Dedifferentiated amniotic fluid mesenchymal stem cell (primary cell): ENCODE data around the gene CCDC102B.
"Not testable (repeated sequence)": the region's sequence is repeated elsewhere in the genome, so short reads cannot be mapped to it uniquely, and the experiment has no call there.

ENCODE experiments used
- DNase-seq: peaks from one replicate; pipeline ENCODE4 v3.0.0-alpha.2; 2016; ENCODE audit errors: extremely low spot score

CCDC102B gene

GRCh38 chr18:68909579-68909978 lies 111.7 kb downstream of the CCDC102B start:
- no peak for DNase-seq

GRCh38 chr18:68915061-68915460 lies 117.2 kb downstream of the CCDC102B start:
- DNase-seq = no peak

GRCh38 chr18:68916734-68917133 lies 118.9 kb downstream of the CCDC102B start:
- no peak for DNase-seq

- no peak for DNase-seq
Observed at GRCh38 chr18:68918216-68918615, 120.3 kb downstream of the CCDC102B start.

GRCh38 chr18:68919900-68920299 lies 122.0 kb downstream of the CCDC102B start:
- DNase-seq = no peak

- DNase-seq = no peak
Observed at GRCh38 chr18:68922392-68922791, 124.5 kb downstream of the CCDC102B start.

DNA sequence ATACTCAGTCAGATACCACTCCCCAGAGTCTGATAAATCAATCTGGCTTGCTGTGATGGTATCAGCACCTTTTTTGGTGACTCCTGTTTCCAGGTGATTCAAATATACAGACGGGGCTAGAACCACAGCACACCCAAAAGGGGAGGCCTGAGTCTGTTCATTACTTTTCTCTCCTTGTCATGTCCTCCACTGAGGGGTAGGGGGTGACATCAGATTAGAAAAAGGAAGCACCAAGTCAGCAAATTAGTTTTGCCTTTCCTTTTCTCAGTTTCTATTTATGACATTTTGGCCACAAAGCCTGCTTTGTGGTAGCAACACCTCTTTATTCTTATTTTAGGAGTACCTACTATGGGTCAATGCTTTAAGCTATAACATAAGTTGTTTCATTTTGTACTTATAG lies 127.4 kb downstream of the CCDC102B start:
- no peak for DNase-seq

GRCh38 chr18:68928762-68929675 lies 131.1 kb downstream of the CCDC102B start:
- DNase-seq = no peak

DNA sequence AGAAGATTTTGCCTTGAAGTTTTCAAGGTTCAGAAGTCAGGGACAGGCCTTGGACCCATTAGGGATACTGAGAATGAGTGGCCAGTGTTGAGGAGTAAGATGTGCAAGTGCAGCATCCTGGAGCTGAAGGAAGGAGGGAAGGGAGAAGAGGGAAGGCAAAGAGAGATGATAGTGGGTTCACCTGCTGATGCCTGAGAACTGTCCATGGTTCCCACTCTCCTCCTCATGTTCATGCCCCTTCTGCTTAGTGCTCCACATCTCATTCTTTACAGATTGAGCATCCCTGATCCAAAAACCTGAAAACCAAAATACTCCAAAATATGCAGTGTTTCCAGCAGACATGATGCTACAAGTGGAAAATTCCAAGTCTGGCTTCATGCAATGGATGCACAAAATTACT lies 137.8 kb downstream of the CCDC102B start:
- no peak for DNase-seq

DNA sequence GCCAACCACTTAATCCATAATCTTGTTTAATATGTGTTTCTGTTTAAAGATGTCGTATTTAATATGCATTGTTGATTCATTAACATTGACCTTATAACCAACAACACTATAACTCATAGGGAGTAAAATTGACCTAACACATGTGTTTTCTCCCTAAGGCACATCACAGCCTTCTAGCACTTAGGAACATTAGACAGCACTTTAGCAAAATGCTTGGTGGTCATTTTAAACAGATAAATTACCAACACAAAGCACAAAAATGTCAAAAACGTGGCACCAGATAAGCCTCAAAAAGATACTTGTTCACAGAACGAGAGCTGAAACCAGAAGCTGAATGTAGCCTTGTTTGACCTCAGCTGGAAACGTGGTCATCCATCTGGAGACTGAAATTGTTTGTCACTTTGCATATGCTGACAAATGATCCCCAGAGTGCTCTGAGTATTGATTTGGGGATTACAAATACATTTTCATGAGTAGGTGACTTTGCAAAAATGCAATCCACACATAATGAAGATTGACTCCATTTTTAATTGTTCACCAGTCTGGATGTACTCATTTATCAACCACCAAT lies 139.2 kb downstream of the CCDC102B start:
- DNase-seq = no peak

DNA sequence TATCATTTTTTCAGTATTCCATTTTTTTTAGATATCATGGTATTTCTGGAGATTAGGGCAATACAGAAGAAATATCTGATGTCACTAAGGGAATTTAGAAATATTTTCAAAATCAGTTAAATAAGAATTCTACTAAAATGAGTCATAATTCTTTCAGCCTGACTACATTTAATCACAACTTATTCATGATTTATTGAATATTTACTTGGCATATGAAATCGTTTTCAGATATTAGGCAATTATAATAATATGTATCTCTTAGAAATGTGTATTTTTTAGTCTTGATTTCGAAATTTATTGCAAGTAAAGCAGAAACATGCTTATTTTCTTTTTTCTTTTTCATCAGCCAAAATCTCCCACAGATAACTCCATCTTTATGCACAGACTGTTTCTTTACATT lies 142.2 kb downstream of the CCDC102B start:
- no peak for DNase-seq

- no peak for DNase-seq
Observed at GRCh38 chr18:68940754-68941153, 142.9 kb downstream of the CCDC102B start.

GRCh38 chr18:68942230-68942629 lies 144.3 kb downstream of the CCDC102B start:
- DNase-seq = no peak

DNA sequence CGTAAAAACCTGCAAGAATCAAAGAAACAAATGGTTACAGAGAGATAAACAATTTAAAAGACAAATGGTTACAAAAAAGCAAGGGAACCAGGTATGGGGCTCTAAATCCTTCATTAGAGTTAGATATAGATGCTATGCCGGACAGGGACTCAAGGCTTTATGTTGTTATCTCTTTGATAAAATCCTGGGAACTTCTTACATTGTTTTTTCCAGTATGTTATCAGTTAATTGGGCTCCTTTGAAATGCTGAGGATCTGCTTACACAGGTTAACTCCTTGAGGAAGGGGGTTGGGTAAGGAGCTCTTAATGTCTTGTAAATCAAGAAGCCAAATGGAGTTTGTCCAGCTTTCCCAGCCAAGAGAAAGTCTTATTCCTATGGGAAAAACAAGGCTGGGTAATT lies 146.0 kb downstream of the CCDC102B start:
- DNase-seq = not testable (repeated sequence)

DNA sequence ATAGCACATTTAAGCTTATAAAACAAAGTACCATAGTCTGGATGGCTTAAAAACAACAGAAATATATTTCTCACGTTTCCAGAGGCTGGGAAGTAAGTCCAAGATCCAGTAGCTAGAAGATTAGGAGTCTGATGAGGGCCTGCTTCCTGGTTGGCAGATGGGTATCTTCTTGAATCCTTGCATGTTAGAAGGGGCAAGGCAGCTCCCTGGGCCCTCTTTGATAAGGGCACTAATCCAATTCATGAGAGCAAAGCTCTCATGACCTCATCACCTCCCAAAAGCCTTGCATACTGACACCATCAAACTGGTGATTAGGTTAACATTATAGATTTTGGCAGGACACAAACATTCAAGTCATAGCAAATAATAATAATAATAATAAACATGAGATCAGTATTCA lies 146.4 kb downstream of the CCDC102B start:
- DNase-seq = no peak

DNA sequence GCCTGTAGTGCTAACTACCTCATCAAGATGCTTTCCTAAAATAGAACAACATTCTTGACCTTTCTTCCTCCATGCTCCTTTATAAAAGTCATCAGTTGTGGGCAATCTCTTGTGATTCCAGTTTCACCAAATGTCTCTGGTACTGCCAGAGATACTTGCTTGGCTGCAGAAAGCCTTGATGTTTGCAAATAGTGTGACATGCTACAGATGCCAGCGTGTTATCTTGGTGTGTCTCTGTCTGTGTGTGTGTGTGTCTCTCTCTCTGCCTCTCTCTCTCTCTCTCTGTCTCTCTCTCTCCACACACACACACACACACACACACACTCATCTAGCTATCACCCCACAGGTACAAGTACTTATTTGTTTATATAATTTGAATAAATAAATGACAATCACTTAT lies 146.9 kb downstream of the CCDC102B start:
- DNase-seq = no peak

- no peak for DNase-seq
Observed at GRCh38 chr18:68948622-68949021, 150.7 kb downstream of the CCDC102B start.

GRCh38 chr18:68954738-68955137 lies 156.9 kb downstream of the CCDC102B start:
- DNase-seq = no peak

DNA sequence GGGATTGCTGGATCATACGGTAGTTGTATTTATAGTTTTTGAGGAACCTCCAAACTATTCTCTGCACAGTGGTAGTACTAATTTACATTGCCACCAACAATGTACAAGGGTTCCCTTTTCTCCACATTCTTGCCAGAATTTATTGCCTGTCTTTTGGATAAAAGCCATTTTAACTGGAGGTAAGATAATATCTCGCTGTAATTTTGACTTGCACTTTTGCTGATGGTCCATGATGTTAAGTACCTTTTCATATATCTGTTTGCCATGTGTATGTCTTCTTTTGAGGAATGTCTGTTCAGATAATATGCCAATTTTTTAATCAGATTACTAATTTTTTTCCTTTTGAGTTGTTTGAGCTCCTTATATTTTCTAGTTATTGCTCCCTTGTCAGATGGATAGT lies 158.8 kb downstream of the CCDC102B start:
- DNase-seq = no peak

GRCh38 chr18:68960355-68960754 lies 162.5 kb downstream of the CCDC102B start:
- no peak for DNase-seq

- DNase-seq = no peak
Observed at GRCh38 chr18:68962623-68963022, 164.7 kb downstream of the CCDC102B start.

GRCh38 chr18:68965817-68966216 lies 167.9 kb downstream of the CCDC102B start:
- no peak for DNase-seq

DNA sequence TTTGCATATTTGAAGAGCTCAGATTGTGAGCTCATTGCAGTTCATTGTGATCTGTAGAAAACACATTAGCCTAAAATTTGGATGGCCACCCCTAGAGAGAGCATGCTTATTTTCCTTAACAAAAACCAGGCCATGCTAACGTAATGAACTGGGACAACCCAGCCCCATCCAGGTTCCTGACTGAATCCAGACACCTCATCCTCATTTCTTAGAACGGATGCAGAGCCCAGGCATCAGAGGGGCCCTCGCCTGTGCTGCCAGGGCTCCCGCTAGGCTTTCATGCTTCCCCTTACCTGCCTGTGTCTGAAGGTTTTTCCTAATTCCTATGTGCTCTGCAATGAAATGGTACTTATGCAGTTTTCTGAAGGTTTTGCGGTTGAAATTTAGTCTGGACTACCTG lies 171.1 kb downstream of the CCDC102B start:
- DNase-seq = no peak
